ENCODE measurements around the gene FXYD5.

The FXYD5 gene

GRCh38 chr19:35214766-35215422 lies 60.4 kb downstream of the FXYD5 start:
- DNase-seq (no peak), ATAC-seq (no peak)

- DNase-seq = no peak
Observed at GRCh38 chr19:35216016-35216832, 61.7 kb downstream of the FXYD5 start.

DNA sequence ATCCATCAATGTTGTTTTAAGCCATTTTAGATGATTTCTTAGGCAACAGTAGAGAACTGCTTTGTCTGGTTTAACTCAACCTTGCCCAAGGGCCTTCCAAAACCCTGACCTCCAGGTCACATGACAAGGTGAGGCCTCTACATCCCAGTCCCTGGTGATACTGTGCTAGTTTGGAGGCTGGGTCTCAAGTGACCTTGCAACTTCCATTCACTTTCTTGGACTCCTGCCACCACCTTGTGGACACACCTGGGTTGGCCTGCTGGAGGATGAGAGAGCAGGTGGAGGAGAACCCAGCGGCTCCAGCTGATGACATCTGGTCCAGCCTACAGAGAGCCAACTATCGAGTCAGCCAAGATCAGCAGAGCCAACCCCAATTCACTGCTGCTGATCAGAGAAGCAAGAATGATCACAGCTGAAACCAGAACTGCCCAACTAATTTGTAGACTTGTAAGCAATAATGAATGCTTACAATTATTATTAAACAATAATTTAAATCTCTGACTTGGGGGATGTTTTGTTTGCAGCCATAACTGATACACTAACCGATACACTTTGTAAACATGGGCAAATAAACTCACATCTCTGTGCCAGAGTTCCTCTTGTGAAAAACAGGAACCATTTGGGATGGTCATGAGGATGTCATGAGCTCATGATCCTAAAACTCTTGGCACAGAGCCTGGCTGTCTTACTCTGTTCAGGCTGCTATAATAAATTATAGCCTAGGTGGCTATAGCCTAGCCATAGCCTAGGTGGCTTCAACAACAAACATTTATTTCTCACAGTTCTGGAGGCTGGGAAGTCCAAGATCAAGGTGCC lies 62.5 kb downstream of the FXYD5 start:
- DNase-seq = peak; percentile 53
- no peak for ATAC-seq

More at GRCh38 chr19:35216016-35216832, 61.7 kb downstream of the FXYD5 start:
- ATAC-seq = no peak

DNA sequence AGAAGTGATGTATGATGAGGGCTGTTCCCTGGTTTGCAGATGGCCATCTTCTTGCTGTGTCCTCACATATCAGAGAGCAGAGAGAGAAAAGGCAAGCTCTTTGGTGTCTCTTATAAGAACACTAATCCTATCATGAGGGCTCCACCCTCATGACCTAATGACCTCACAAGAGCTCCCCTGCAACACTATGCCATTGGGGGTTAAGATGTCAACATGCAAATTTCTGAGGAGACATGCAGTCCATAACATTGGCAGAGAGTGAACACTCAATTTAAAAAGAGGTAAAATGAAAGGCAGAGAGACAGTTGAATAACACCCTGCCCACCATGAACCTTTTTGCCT lies 63.1 kb downstream of the FXYD5 start:
- DNase-seq (no peak), ATAC-seq (no peak)

GRCh38 chr19:35219008-35219407 lies 64.5 kb downstream of the FXYD5 start:
- DNase-seq (no peak), ATAC-seq (no peak)
